Measurements from ENCODE around the gene SMIM24.

Gene SMIM24

GRCh38 chr19:3479177-3479833 lies 1.0 kb downstream of the SMIM24 start:
- H3K27me3 ChIP-seq (replicated peaks), result peaks cover 4% of the 10 kb centered on the region

GRCh38 chr19:3478409-3479176 lies 1.7 kb downstream of the SMIM24 start:
- Histone ChIP-seq H3K4me3 (ENCODE audit: low read depth, low read length) (no peak overlapping the region), H3K27me3 (replicated peaks) (peaks cover 4% of the 10 kb centered on the region), H3K36me3 (replicated peaks) (no peaks in the 10 kb centered on the region), H3K27ac (no peak overlapping the region)
- DNase-seq, result no peak
- TF ChIP-seq CTCF (IDR thresholded peaks at IDR 0.05; ENCODE audit: low read depth, low read length, missing control alignments), result no peak
- in situ Hi-C loops (cut with HindIII; ENCODE audit: low pct_ligation_motif_present, low sequenced_read_pairs), result no loop called here

More at GRCh38 chr19:3479177-3479833, 1.0 kb downstream of the SMIM24 start:
- H3K36me3 ChIP-seq (replicated peaks), result no peaks in the 10 kb centered on the region
- no peak for TF ChIP-seq CTCF (IDR thresholded peaks at IDR 0.05; ENCODE audit: low read depth, low read length, missing control alignments)
- DNase-seq, result no peak
- no peak overlapping the region for H3K4me3 ChIP-seq (ENCODE audit: low read depth, low read length)
- in situ Hi-C loops (cut with HindIII; ENCODE audit: low pct_ligation_motif_present, low sequenced_read_pairs), result no loop called here
- no peak overlapping the region for H3K27ac ChIP-seq

- Histone ChIP-seq H3K27ac (no peak overlapping the region), H3K27me3 (replicated peaks) (peaks cover 3% of the 10 kb centered on the region), H3K36me3 (replicated peaks) (no peaks in the 10 kb centered on the region), H3K4me3 (ENCODE audit: low read depth, low read length) (no peak overlapping the region)
- no peak for DNase-seq
- no peak for TF ChIP-seq CTCF (IDR thresholded peaks at IDR 0.05; ENCODE audit: low read depth, low read length, missing control alignments)
- in situ Hi-C loops (cut with HindIII; ENCODE audit: low pct_ligation_motif_present, low sequenced_read_pairs), result no loop called here
Measured at GRCh38 chr19:3477951-3478350, 2.4 kb downstream of the SMIM24 start.

GRCh38 chr19:3477506-3477905 lies 2.8 kb downstream of the SMIM24 start:
- TF ChIP-seq CTCF (IDR thresholded peaks at IDR 0.05; ENCODE audit: low read depth, low read length, missing control alignments), result no peak
- DNase-seq, result no peak
- Histone ChIP-seq H3K27me3 (replicated peaks) (peaks cover 2% of the 10 kb centered on the region), H3K36me3 (replicated peaks) (no peaks in the 10 kb centered on the region), H3K4me3 (ENCODE audit: low read depth, low read length) (no peak overlapping the region), H3K27ac (no peak overlapping the region)
- in situ Hi-C loops (cut with HindIII; ENCODE audit: low pct_ligation_motif_present, low sequenced_read_pairs), result no loop called here

GRCh38 chr19:3476830-3477229 lies 3.5 kb downstream of the SMIM24 start:
- Histone ChIP-seq H3K4me3 (ENCODE audit: low read depth, low read length) (no peak overlapping the region), H3K27ac (no peak overlapping the region), H3K36me3 (replicated peaks) (no peaks in the 10 kb centered on the region), H3K27me3 (replicated peaks) (peaks cover 2% of the 10 kb centered on the region)
- no peak for DNase-seq
- TF ChIP-seq CTCF (IDR thresholded peaks at IDR 0.05; ENCODE audit: low read depth, low read length, missing control alignments), result no peak
- in situ Hi-C loops (cut with HindIII; ENCODE audit: low pct_ligation_motif_present, low sequenced_read_pairs), result no loop called here

All from brain microvascular endothelial cell (primary cell).